Mononuclear cell (primary cell): Measurements from ENCODE around the gene SLX4IP. TPM values are rescaled to one million over a fixed set of nuclear protein-coding genes. Genes with fewer than 3 reads are reported as not detected.

Source experiments
- H3K27me3 ChIP-seq: 2 replicates; pipeline ENCODE4 v1.6.0; 2011; ENCODE audit warnings: low read length, control low read depth; ENCODE audit not compliant: insufficient read depth
- H3K4me1 ChIP-seq: 2 replicates; pipeline ENCODE4 v1.5.1; 2011; ENCODE audit warnings: mild to moderate bottlenecking, low read length, control low read depth; ENCODE audit not compliant: insufficient read depth
- H3K4me3 ChIP-seq: 2 replicates; pipeline ENCODE4 v1.5.1; 2011; ENCODE audit warnings: mild to moderate bottlenecking, low read length, moderate library complexity
- H3K9me3 ChIP-seq: 2 replicates; pipeline ENCODE4 v1.5.1; 2011; ENCODE audit warnings: low read depth, mild to moderate bottlenecking, control low read depth, low read length
- total RNA-seq: library from RNA; depleted of rRNA; stranded (reverse); fragments of >200 nt; gene quantifications from one replicate; pipeline ENCODE4 v1.2.3, GENCODE V29; 2012

Gene SLX4IP
- total RNA-seq, 1 donor, result 1.2 TPM

GRCh38 chr20:10639737-10640556 lies 204.8 kb downstream of the SLX4IP start:
- Histone ChIP-seq H3K4me1 (no peaks in the 10 kb centered on the region), H3K9me3 (no peaks in the 10 kb centered on the region), H3K4me3 (no peak overlapping the region), H3K27me3 (no peaks in the 10 kb centered on the region)

GRCh38 chr20:10640897-10641296 lies 205.8 kb downstream of the SLX4IP start:
- no peaks in the 10 kb centered on the region for H3K9me3 ChIP-seq
- H3K4me1 ChIP-seq, result no peaks in the 10 kb centered on the region
- H3K4me3 ChIP-seq, result no peak overlapping the region
- H3K27me3 ChIP-seq, result no peaks in the 10 kb centered on the region

- no peak overlapping the region for H3K4me3 ChIP-seq
- no peaks in the 10 kb centered on the region for H3K9me3 ChIP-seq
- H3K4me1 ChIP-seq, result no peaks in the 10 kb centered on the region
- no peaks in the 10 kb centered on the region for H3K27me3 ChIP-seq
These were observed 206.4 kb downstream of the SLX4IP start for GRCh38 chr20:10641467-10641866.

GRCh38 chr20:10641893-10642292 lies 206.8 kb downstream of the SLX4IP start:
- Histone ChIP-seq H3K4me1 (no peaks in the 10 kb centered on the region), H3K27me3 (no peaks in the 10 kb centered on the region)

GRCh38 chr20:10642856-10643559 lies 207.9 kb downstream of the SLX4IP start:
- H3K9me3 ChIP-seq, result no peaks in the 10 kb centered on the region
- no peaks in the 10 kb centered on the region for H3K4me1 ChIP-seq
- no peaks in the 10 kb centered on the region for H3K27me3 ChIP-seq
- no peak overlapping the region for H3K4me3 ChIP-seq

More at GRCh38 chr20:10641893-10642292, 206.8 kb downstream of the SLX4IP start:
- Histone ChIP-seq H3K9me3 (no peaks in the 10 kb centered on the region), H3K4me3 (no peak overlapping the region)

- H3K4me1 ChIP-seq, result no peaks in the 10 kb centered on the region
- H3K4me3 ChIP-seq, result no peak overlapping the region
- no peaks in the 10 kb centered on the region for H3K27me3 ChIP-seq
- no peaks in the 10 kb centered on the region for H3K9me3 ChIP-seq
These were observed 208.4 kb downstream of the SLX4IP start for GRCh38 chr20:10643560-10643873.

GRCh38 chr20:10644458-10645204 lies 209.5 kb downstream of the SLX4IP start:
- H3K9me3 ChIP-seq, result no peaks in the 10 kb centered on the region
- H3K4me1 ChIP-seq, result no peaks in the 10 kb centered on the region
- H3K4me3 ChIP-seq, result no peak overlapping the region
- H3K27me3 ChIP-seq, result no peaks in the 10 kb centered on the region

GRCh38 chr20:10645205-10645570 lies 210.1 kb downstream of the SLX4IP start:
- H3K4me3 ChIP-seq, result no peak overlapping the region
- H3K27me3 ChIP-seq, result no peaks in the 10 kb centered on the region
- no peaks in the 10 kb centered on the region for H3K9me3 ChIP-seq
- H3K4me1 ChIP-seq, result no peaks in the 10 kb centered on the region

GRCh38 chr20:10646006-10646405 lies 210.9 kb downstream of the SLX4IP start:
- Histone ChIP-seq H3K9me3 (no peaks in the 10 kb centered on the region), H3K4me1 (no peaks in the 10 kb centered on the region), H3K27me3 (no peaks in the 10 kb centered on the region), H3K4me3 (no peak overlapping the region)

GRCh38 chr20:10646886-10647420 lies 211.8 kb downstream of the SLX4IP start:
- Histone ChIP-seq H3K9me3 (no peaks in the 10 kb centered on the region), H3K4me3 (no peak overlapping the region), H3K4me1 (no peaks in the 10 kb centered on the region), H3K27me3 (no peaks in the 10 kb centered on the region)

GRCh38 chr20:10647471-10647870 lies 212.4 kb downstream of the SLX4IP start:
- H3K4me3 ChIP-seq, result no peak overlapping the region
- H3K27me3 ChIP-seq, result no peaks in the 10 kb centered on the region
- no peaks in the 10 kb centered on the region for H3K9me3 ChIP-seq
- H3K4me1 ChIP-seq, result no peaks in the 10 kb centered on the region

- no peaks in the 10 kb centered on the region for H3K4me1 ChIP-seq
- H3K9me3 ChIP-seq, result no peaks in the 10 kb centered on the region
- H3K27me3 ChIP-seq, result no peaks in the 10 kb centered on the region
These were observed 212.8 kb downstream of the SLX4IP start for GRCh38 chr20:10647909-10648308.

GRCh38 chr20:10648651-10649050 lies 213.5 kb downstream of the SLX4IP start:
- H3K9me3 ChIP-seq, result no peaks in the 10 kb centered on the region
- H3K27me3 ChIP-seq, result no peaks in the 10 kb centered on the region
- H3K4me1 ChIP-seq, result no peaks in the 10 kb centered on the region
- H3K4me3 ChIP-seq, result no peak overlapping the region

More at GRCh38 chr20:10647909-10648308, 212.8 kb downstream of the SLX4IP start:
- no peak overlapping the region for H3K4me3 ChIP-seq

- Histone ChIP-seq H3K4me1 (no peaks in the 10 kb centered on the region), H3K27me3 (no peaks in the 10 kb centered on the region), H3K4me3 (no peak overlapping the region), H3K9me3 (no peaks in the 10 kb centered on the region)
These were observed 214.1 kb downstream of the SLX4IP start for GRCh38 chr20:10649080-10649796.
